OCI-LY7 (cell line): ENCODE measurements around the gene GCNT2. TPM values are rescaled to one million over a fixed set of nuclear protein-coding genes. Genes with fewer than 3 reads are reported as not detected.

ENCODE experiments used
- BruUV-seq: library from RNA; stranded (reverse); fragments of 400-500 nt; replicated peaks from 2 replicates; lab custom pipeline; 2021; lab: Mats Ljungman, UMichigan
- CTCF ChIA-PET: fragments of 300-600 bp; sonication (Branson Sonifier 250); formaldehyde crosslinking; loops from one replicate; lab custom pipeline; 2022; ENCODE audit warnings: antibody characterized with exemption; ENCODE audit not compliant: unreplicated experiment; lab: Charles Lee
- POLR2A ChIA-PET: fragments of 300-600 bp; sonication (Branson Sonifier 250); formaldehyde crosslinking; loops from one replicate; lab custom pipeline; 2022; ENCODE audit warnings: antibody characterized with exemption; lab: Charles Lee
- DNase-seq: peaks from one replicate; pipeline ENCODE4 v3.0.0-alpha.2; 2015; ENCODE audit warnings: low spot score
- H2AFZ ChIP-seq: fragments of 200-600 bp; sonication (generic), shearing (Covaris generic); 2 replicates; pipeline ENCODE4 v1.6.1; 2014; ENCODE audit warnings: mild to moderate bottlenecking, antibody characterized with exemption, low read length, moderate library complexity
- H3K27ac ChIP-seq: fragments of 200-600 bp; sonication (generic); 2 replicates; pipeline ENCODE4 v1.5.1; 2014; ENCODE audit warnings: mixed run types, low read depth, mild to moderate bottlenecking, moderate library complexity, low read length, inconsistent platforms; ENCODE audit not compliant: poor library complexity, severe bottlenecking
- H3K36me3 ChIP-seq: fragments of 200-600 bp; sonication (generic); 2 replicates; pipeline ENCODE4 v1.6.1; 2014; ENCODE audit warnings: mild to moderate bottlenecking, antibody characterized with exemption, low read length, moderate library complexity, mixed read lengths; ENCODE audit not compliant: insufficient read depth
- H3K4me1 ChIP-seq: fragments of 200-600 bp; sonication (generic); 2 replicates; pipeline ENCODE4 v1.5.1; 2014; ENCODE audit warnings: mild to moderate bottlenecking, low read length; ENCODE audit not compliant: insufficient read depth, poor library complexity, severe bottlenecking
- H3K4me2 ChIP-seq: fragments of 200-600 bp; sonication (generic); 2 replicates; pipeline ENCODE4 v1.6.1; 2014; ENCODE audit warnings: mild to moderate bottlenecking, low read length
- H3K4me3 ChIP-seq: fragments of 200-600 bp; sonication (generic); 2 replicates; pipeline ENCODE4 v1.5.1; 2014; ENCODE audit warnings: mild to moderate bottlenecking, low read depth, low read length; ENCODE audit not compliant: poor library complexity, severe bottlenecking
- H3K79me2 ChIP-seq: fragments of 200-600 bp; sonication (generic); 2 replicates; pipeline ENCODE4 v1.6.1; 2016; ENCODE audit warnings: low read depth, mild to moderate bottlenecking, low read length, moderate library complexity, mixed read lengths; ENCODE audit not compliant: insufficient read depth
- H3K9me2 ChIP-seq: fragments of 200-600 bp; sonication (generic); 2 replicates; pipeline ENCODE4 v1.6.1; 2016; ENCODE audit warnings: mild to moderate bottlenecking, low read length, mixed read lengths; ENCODE audit not compliant: insufficient read depth
- H3K9me3 ChIP-seq: fragments of 200-600 bp; sonication (generic); 2 replicates; pipeline ENCODE4 v1.6.1; 2014; ENCODE audit warnings: mild to moderate bottlenecking, mixed run types, low read length, mixed read lengths
- H4K20me1 ChIP-seq: fragments of 200-600 bp; sonication (generic); 2 replicates; pipeline ENCODE4 v1.6.1; 2014; ENCODE audit warnings: mild to moderate bottlenecking, antibody characterized with exemption, low read length, moderate library complexity, mixed read lengths; ENCODE audit not compliant: insufficient read depth
- EZH2phosphoT487 ChIP-seq: fragments of 200-600 bp; sonication (generic); IDR thresholded peaks from 2 replicates; pipeline ENCODE4 v1.6.1; 2018; ENCODE audit warnings: low read depth, borderline replicate concordance, mild to moderate bottlenecking, mixed run types, antibody characterized with exemption, low read length, moderate library complexity, mixed read lengths
- intact Hi-C: fragments of 100-400 bp; cut with micrococcal nuclease; formaldehyde crosslinking; loops from one replicate; pipeline ENCODE4 v1.10.0; 2022; ENCODE audit not compliant: unreplicated experiment
- total RNA-seq, 2 experiments: library from RNA; depleted of rRNA in 1 of 2; stranded (reverse); fragments of >200 nt in 1 of 2; shearing (Covaris generic) in 1 of 2; gene quantifications; 2 replicates each; pipeline ENCODE4 v1.2.3, GENCODE V29; 2014 to 2022
- TF ChIP-seq, protein P1 (sequence below): fragments of 200-600 bp; sonication (generic); conservative IDR thresholded peaks from 2 replicates; pipeline ENCODE4 v1.5.1; 2014; ENCODE audit warnings: mild to moderate bottlenecking, antibody characterized with exemption, low read length, moderate library complexity, mixed read lengths

Gene GCNT2
- total RNA-seq, 2 experiments from 2014 or later, result 17.4 to 25.2 TPM

DNA sequence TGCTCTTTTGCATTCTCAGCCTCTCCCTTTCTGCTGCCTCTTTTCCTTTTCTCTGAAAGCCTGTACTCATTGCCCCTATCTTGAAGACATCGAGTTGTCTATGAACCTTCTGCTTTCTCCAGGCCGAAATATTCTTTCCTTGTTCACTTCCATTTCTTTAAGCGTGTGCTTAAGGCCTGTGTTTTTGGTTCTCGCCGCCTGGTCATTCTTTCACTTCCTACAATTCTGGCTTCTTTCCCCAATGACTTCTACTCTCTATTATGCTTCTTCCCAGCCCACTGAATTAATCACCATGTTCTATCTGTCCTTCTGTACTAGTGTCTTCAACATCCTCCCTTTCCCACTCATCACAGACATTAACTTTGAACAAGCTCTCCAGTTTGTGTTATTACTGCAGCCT, 103.7 kb downstream of the GCNT2 start:
- H3K4me2 ChIP-seq, result no peak overlapping the region
- POLR2A ChIA-PET, result no interaction called here
- no TSS peak for BruUV-seq
- no peak overlapping the region for H3K27ac ChIP-seq
- no peak for DNase-seq
- CTCF ChIA-PET, result no interaction called here
- no peak overlapping the region for H3K4me3 ChIP-seq
- H2AFZ ChIP-seq, result no peak overlapping the region
- no peaks in the 10 kb centered on the region for H3K9me3 ChIP-seq
- H4K20me1 ChIP-seq, result no peaks in the 10 kb centered on the region
- H3K9me2 ChIP-seq, result no peaks in the 10 kb centered on the region
- peaks cover 59% of the 10 kb centered on the region for H3K36me3 ChIP-seq
- H3K79me2 ChIP-seq, result no peaks in the 10 kb centered on the region
- no peaks in the 10 kb centered on the region for H3K4me1 ChIP-seq
- intact Hi-C loops, result no loop called here
- TF ChIP-seq, protein P1, sequence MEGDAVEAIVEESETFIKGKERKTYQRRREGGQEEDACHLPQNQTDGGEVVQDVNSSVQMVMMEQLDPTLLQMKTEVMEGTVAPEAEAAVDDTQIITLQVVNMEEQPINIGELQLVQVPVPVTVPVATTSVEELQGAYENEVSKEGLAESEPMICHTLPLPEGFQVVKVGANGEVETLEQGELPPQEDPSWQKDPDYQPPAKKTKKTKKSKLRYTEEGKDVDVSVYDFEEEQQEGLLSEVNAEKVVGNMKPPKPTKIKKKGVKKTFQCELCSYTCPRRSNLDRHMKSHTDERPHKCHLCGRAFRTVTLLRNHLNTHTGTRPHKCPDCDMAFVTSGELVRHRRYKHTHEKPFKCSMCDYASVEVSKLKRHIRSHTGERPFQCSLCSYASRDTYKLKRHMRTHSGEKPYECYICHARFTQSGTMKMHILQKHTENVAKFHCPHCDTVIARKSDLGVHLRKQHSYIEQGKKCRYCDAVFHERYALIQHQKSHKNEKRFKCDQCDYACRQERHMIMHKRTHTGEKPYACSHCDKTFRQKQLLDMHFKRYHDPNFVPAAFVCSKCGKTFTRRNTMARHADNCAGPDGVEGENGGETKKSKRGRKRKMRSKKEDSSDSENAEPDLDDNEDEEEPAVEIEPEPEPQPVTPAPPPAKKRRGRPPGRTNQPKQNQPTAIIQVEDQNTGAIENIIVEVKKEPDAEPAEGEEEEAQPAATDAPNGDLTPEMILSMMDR, result no peak
- no peak for TF ChIP-seq EZH2phosphoT487

DNA sequence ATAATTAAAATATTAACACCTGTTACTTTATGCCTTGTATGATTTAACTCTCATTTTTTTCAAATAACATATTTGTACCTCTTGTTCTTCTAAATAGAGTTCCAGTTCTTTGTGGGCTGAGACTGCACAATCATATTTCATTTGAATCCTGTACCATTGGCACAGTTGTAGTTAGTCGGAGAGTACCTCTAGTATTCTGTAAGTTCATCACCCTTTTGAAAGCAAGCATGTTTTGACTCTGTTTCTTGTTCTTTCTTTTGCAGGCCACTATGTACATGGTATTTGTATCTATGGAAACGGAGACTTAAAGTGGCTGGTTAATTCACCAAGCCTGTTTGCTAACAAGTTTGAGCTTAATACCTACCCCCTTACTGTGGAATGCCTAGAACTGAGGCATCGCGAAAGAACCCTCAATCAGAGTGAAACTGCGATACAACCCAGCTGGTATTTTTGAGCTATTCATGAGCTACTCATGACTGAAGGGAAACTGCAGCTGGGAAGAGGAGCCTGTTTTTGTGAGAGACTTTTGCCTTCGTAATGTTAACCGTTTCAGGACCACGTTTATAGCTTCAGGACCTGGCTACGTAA, 105.1 kb downstream of the GCNT2 start:
- no peak for TF ChIP-seq EZH2phosphoT487
- TF ChIP-seq, protein P1, result no peak
- Histone ChIP-seq H2AFZ (no peak overlapping the region), H3K9me3 (no peaks in the 10 kb centered on the region), H3K4me3 (no peak overlapping the region), H4K20me1 (no peaks in the 10 kb centered on the region), H3K9me2 (no peaks in the 10 kb centered on the region), H3K4me1 (no peaks in the 10 kb centered on the region), H3K27ac (no peak overlapping the region), H3K4me2 (no peak overlapping the region), H3K79me2 (no peaks in the 10 kb centered on the region), H3K36me3 (peaks cover 58% of the 10 kb centered on the region)
- DNase-seq, result no peak
- ChIA-PET POLR2A (no interaction called here), CTCF (interaction anchor here (0.8 kb wide), 1 partner anchor 12 kb away, joined by 3 read pairs; no protein-coding TSS in a partner anchor)
- no TSS peak for BruUV-seq
- intact Hi-C loops, result no loop called here

DNA sequence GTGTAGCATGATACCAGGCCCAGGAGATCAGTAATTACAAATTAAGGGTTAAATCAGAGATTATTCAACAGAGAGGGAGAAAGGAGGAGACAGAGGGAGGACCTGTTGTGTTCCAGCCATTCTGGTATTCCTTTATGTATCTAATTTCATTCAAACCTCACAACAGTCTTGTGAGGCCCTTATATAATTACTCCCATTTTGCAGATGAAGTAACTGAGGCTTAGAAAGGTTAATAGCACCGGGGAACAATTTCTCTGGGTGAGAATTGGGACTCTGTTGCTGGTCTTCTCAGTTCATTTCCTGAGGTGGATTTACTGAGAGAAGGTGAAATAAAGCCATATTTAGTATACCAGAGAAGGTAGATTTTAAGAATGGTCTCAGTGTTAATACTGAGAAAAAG, 106.6 kb downstream of the GCNT2 start:
- no peaks in the 10 kb centered on the region for H3K9me2 ChIP-seq
- no peak overlapping the region for H3K4me3 ChIP-seq
- BruUV-seq, result no TSS peak
- no peak overlapping the region for H3K4me2 ChIP-seq
- no peak for TF ChIP-seq EZH2phosphoT487
- TF ChIP-seq, protein P1, result no peak
- H3K27ac ChIP-seq, result no peak overlapping the region
- H2AFZ ChIP-seq, result no peak overlapping the region
- no peaks in the 10 kb centered on the region for H3K79me2 ChIP-seq
- POLR2A ChIA-PET, result no interaction called here
- no peak for DNase-seq
- CTCF ChIA-PET, result no interaction called here
- intact Hi-C loops, result no loop called here
- H4K20me1 ChIP-seq, result no peaks in the 10 kb centered on the region
- H3K9me3 ChIP-seq, result no peaks in the 10 kb centered on the region
- H3K36me3 ChIP-seq, result peaks cover 42% of the 10 kb centered on the region
- no peaks in the 10 kb centered on the region for H3K4me1 ChIP-seq
